Endothelial cell of umbilical vein (primary cell): ENCODE results near the gene ZDHHC14.

ENCODE experiments used
- CTCF ChIP-seq, 2 donors: IDR thresholded peaks; 1 replicate in 1 of 2; 2 replicates in 1 of 2; pipeline ENCODE4 v1.5.1; 2011; ENCODE audit warnings: low read length in 2 of 2, mild to moderate bottlenecking in 2 of 2, moderate library complexity in 2 of 2, control low read depth in 1 of 2, inconsistent platforms in 1 of 2, low read depth in 1 of 2; ENCODE audit not compliant: insufficient read depth in 1 of 2; ENCODE audit errors: extremely low read depth in 1 of 2
- EZH2 ChIP-seq: IDR thresholded peaks from 2 replicates; pipeline ENCODE4 v1.6.1; 2012; ENCODE audit warnings: borderline replicate concordance, low read depth, mild to moderate bottlenecking, moderate library complexity, low read length, inconsistent platforms; ENCODE audit not compliant: severe bottlenecking
- FOS ChIP-seq: IDR thresholded peaks from 2 replicates; pipeline ENCODE4 v1.6.1; 2011; ENCODE audit warnings: mild to moderate bottlenecking, low read length, moderate library complexity, borderline replicate concordance; ENCODE audit not compliant: insufficient read depth
- MAX ChIP-seq: IDR thresholded peaks from 2 replicates; pipeline ENCODE4 v1.6.1; 2011; ENCODE audit not compliant: insufficient read depth, insufficient read length
- MYC ChIP-seq: IDR thresholded peaks from one replicate; pipeline ENCODE4 v1.6.1; 2011; ENCODE audit warnings: mild to moderate bottlenecking, low read depth, low read length
- POLR2A ChIP-seq: IDR thresholded peaks from 2 replicates; pipeline ENCODE4 v1.6.1; 2012; ENCODE audit warnings: low read depth, mild to moderate bottlenecking, control low read depth, low read length
- POLR2AphosphoS5 ChIP-seq: IDR thresholded peaks from 2 replicates; pipeline ENCODE4 v1.6.1; 2012; ENCODE audit warnings: low read depth, mild to moderate bottlenecking, control low read depth, low read length, moderate library complexity; ENCODE audit not compliant: insufficient read depth

GRCh38 chr6:157586476-157587126 lies 205.6 kb downstream of the ZDHHC14 start:
- TF ChIP-seq EZH2, result no peak
- TF ChIP-seq CTCF (IDR thresholded peaks at IDR 0.05; ENCODE audit: extremely low read depth in 1 of 2, insufficient read depth in 1 of 2, low read depth in 1 of 2, low read length in 2 of 2), result no peak
- no peak for TF ChIP-seq POLR2A
- no peak for TF ChIP-seq POLR2AphosphoS5
- no peak for TF ChIP-seq FOS
- TF ChIP-seq MAX, result no peak
- no peak for TF ChIP-seq MYC
